GM10266 (cell line): ENCODE measurements around the gene BCAN.
A peak's percentile ranks its signal among the peaks of the same experiment; 100 is the strongest.

Experiments
- DNase-seq: peaks from one replicate; pipeline ENCODE4 v3.0.0; 2012; ENCODE audit errors: extremely low spot score
- CTCF ChIP-seq: IDR thresholded peaks from 2 replicates; pipeline ENCODE4 v1.5.1; 2012; ENCODE audit warnings: mild to moderate bottlenecking, low read depth; ENCODE audit not compliant: control insufficient read depth, insufficient read depth; ENCODE audit errors: missing control alignments

The BCAN gene

GRCh38 chr1:156659661-156659987, 17.7 kb downstream of the BCAN start:
- no peak for DNase-seq

GRCh38 chr1:156659988-156660751, 18.3 kb downstream of the BCAN start:
- DNase-seq, result peak; percentile 97
- peak; percentile 100 for TF ChIP-seq CTCF

More at GRCh38 chr1:156659661-156659987, 17.7 kb downstream of the BCAN start:
- no peak for TF ChIP-seq CTCF

GRCh38 chr1:156660752-156661112, 18.8 kb downstream of the BCAN start:
- TF ChIP-seq CTCF, result no peak
- DNase-seq, result no peak

GRCh38 chr1:156662005-156662799, 20.3 kb downstream of the BCAN start:
- no peak for DNase-seq
- TF ChIP-seq CTCF, result no peak

GRCh38 chr1:156662800-156663055, 20.8 kb downstream of the BCAN start:
- no peak for DNase-seq
- TF ChIP-seq CTCF, result no peak

- no peak for TF ChIP-seq CTCF
- DNase-seq, result no peak
These were observed 21.3 kb downstream of the BCAN start for GRCh38 chr1:156663178-156663577.

- TF ChIP-seq CTCF, result no peak
- no peak for DNase-seq
These were observed 22.3 kb downstream of the BCAN start for GRCh38 chr1:156664046-156664766.
